ENCODE measurements around the gene KLHL24.
"Not testable (repeated sequence)": the region's sequence is repeated elsewhere in the genome, so short reads cannot be mapped to it uniquely, and the experiment has no call there.

The KLHL24 gene

DNA sequence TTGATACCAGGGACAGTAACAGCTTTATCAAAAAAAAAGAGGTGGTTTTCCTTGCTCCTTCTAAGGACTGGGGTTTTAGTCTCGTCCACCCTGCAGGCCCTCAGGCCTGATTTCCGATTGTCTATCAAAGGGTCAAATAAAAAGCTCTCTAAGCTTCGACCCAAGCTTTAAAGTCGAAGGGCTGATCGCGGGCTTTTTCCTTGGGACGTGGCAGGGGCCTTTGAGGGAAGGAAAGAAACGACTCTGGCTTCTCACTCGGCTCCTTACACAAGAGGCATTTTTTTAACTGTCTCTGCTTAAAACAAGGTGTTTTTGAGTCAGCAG lies 354 bp upstream of the KLHL24 start:
- no peak for DNase-seq

DNA sequence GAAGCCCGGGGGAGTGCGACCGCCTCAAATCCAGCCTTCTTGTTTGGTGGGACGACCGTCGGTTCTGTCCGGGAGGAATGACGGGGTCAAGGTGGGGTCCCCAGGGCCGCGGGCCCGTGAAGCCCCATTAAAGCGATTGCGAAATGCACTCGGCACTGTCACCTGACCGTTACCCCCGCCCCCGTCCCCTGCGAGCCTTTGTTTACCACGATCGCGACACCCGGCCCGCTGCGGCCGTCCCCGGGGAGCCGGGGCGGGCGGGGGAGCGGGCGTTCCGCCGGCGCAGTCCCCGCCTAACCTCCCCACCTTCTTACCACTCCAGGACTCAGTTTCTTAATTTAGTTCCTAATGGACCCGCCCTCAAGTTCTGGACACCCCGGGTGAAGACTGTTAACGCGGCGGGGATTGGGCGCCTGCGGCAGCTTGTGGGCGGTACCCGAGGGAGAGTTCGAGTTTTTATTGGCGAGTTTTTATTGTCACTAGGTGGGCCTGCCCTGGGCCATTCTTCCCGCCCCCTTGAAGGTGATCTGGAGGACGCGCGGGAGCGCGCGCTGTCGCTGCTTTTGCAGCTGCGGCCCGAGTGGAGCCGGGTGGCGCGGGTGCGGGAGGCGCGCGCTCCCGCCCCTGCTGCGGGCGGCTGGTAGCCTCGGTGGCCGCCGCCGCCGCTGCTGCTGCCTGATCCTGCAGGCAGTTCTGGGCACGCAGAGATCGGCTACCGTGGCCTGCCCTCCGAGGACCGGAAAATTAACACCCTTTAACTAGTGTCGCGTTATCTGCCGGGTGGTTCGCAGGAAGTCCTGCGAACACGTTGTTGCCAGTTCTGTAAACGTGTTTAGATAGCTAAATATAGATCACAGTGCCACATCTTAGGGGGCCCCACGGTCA lies 1.0 kb downstream of the KLHL24 start:
- DNase-seq: peak; percentile 99

DNA sequence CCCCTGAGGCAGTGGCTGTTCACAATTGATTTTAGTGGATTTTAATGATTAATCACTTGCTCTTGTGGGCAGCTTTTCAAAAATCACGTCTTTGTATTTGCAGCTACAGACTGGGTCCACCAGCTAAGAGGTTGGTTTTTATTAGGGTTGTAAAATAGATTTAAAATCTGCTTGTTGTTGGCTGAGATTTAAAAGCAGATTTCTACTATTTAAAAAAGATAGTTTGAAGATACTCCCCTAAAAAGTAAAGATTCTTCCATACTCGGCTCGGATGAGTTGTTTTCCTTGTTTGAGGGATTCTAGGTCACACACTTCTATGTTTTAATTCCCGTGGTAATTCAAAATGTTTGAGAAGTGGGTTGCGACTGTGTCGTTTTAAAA lies 1.7 kb downstream of the KLHL24 start:
- peak in 1 of 2 experiments; percentile 24 for DNase-seq

DNA sequence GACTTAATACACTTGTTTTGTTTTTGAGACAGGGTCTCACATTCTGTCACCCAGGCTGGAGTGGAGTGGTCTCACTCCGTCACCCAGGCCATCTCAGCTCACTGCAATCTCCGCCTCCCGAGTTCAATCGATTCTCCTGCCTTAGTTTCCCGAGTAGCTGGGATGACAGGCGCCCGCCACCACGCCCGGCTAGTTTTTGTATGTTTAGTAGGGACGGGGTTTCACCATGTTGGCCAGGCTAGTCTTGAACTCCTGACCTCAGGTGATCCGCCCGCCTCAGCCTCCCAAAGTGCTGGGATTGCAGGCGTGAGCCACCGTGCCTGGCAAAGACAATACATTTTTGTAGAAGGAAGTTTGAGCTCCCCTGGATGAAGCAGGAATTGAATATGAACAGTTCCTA lies 2.2 kb downstream of the KLHL24 start:
- DNase-seq: not testable (repeated sequence)

DNA sequence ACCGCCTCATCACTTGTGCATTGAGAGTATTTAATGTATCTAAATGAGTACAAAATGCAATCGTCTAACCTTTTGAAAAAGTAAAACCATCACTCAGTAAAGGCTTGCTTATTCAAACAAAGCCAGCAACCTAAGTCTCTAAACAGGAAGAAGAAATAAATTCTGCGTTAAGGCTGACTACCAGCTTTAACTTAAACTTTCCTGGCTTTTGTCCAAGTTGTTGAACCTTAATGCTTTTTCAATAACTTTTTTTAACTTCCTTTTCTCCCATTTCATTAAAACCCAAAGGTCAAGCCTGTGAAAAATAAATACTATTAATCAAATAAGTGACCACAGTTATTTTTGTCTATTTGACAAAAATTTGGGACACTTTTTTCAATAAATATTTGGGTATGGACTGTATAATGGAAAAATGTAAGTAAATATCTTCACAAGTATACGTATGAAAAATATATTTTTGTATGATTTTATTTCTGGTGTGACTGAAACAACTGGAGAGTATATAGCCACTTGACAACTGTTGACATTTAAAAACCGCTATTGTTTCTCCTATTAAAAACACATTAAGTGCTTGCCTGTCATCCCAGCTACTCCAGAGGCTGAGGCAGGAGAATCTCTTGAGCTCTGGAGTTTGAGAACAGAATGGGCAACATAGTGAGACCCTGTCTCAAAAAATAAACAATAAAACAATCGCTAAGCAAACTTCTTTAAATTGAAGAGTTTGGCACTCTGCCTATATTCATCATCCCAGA lies 2.9 kb downstream of the KLHL24 start:
- DNase-seq: no peak

DNA sequence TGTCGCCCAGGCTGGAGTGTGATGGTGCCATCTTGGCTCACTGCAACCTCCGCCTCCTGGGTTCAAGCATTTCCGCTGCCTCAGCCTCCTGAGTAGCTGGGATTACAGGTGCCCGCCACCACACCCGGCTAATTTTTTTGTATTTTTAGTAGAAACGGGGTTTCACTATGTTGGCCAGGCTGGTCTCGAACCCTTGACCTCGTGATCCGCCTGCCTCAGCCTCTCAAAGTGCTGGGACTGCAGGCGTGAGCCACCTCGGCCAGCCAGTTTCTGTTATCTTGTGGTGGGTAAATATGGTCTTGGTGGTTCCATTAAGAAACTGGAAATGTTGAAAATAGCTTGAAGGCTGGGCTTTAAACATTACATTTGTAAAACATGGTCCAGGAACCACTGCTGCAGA lies 5.2 kb downstream of the KLHL24 start:
- not testable (repeated sequence) for DNase-seq

DNA sequence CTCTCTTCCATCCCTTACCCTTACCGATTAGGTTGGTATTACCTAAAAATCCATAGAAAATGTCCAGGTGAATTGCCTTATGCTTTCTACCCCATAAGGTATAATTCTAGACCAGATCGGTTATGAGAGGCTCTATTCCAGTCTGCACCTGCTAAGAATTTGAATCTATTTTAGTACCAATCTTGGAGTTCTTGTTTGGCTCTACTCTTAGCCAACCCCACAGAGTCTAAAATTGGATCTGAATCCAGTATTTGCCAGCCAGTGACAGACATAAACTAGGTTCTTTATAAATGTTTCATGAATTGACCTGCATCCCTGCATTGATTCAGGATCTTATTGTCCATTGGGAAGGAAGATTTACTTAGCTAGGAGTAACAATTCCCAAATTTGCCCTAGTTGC lies 6.5 kb downstream of the KLHL24 start:
- no peak for DNase-seq

DNA sequence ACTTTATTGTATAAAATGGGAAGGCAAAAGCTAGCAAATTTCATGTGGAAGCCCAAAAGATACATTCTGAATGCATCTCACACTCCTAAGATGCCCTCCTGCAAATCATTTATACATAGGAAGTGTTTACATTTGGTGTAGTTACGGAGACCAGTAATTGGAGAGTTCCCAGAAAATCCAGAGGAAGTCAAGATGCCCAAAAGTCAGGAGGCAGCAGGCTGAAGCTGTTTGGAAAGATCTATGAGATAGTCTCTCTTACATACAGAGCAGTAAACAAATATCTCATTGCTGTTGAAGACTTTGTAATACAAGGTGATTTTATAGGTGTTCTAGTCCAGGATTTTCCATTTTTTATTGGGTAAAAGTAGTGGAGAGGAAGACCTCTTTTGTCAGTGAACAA lies 8.8 kb downstream of the KLHL24 start:
- DNase-seq: no peak

DNA sequence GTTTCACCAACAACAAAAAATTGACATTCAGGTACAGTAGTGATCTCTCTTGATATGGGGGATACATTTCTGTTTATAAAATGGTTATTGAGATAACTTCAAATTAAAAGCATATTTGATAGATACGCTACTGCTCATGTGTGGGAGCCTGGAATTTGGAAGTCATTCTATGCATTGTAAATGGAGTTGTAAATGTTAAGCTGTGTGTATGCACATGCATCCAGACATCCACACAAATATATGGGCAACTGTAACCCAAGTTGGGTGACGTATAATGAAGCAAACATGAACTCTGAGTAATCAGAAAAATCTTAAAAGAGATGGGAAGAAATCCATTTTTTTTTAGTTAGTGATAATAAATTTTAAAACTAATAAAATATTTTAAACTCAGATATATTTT lies 9.8 kb downstream of the KLHL24 start:
- DNase-seq: no peak

DNA sequence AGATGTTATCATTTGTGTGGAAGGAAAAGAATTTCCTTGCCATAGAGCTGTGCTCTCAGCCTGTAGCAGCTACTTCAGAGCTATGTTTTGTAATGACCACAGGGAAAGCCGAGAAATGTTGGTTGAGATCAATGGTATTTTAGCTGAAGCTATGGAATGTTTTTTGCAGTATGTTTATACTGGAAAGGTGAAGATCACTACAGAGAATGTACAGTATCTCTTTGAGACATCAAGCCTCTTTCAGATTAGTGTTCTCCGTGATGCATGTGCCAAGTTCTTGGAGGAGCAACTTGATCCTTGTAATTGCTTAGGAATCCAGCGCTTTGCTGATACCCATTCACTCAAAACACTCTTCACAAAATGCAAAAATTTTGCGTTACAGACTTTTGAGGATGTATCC lies 15.1 kb downstream of the KLHL24 start:
- no peak for DNase-seq

DNA sequence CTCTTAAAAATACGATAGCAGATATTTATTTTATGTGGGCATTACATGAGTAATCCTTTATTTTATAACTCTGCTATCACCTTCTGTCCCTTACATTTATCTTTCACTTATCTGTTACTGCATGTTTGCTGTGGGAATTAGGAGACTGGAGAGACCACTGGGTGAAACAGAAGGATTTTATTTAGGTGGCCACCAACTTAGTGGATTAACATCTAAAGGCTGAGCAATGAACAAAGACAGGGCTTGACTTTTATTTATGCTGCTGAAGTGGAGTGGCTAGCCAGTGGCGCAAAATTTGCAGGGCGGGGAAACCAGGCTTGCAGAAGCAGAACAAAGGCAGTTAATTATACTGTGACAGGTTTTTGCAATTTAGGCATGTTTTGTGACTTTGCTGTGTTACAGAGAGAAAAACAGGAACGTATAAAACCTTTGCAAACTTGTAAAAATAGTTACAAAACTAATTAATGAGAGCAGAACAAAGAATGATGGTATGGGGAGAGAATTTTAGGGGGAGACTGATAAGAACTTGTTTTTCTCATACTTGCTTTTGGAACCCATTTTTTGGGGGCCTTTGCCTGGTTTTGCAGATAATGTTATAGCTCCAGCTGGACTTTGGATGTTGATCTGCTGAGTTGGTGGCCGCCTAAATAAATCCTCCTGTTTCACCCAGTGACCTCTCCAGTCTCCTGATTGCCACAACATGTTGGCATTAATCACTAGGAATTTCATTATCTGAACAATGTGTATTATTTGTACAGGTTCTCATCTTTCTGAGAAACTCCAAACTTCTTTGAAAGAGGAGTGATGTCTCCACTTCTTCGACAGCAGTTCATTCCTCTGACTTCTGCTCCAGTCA lies 18.0 kb downstream of the KLHL24 start:
- DNase-seq: no peak

DNA sequence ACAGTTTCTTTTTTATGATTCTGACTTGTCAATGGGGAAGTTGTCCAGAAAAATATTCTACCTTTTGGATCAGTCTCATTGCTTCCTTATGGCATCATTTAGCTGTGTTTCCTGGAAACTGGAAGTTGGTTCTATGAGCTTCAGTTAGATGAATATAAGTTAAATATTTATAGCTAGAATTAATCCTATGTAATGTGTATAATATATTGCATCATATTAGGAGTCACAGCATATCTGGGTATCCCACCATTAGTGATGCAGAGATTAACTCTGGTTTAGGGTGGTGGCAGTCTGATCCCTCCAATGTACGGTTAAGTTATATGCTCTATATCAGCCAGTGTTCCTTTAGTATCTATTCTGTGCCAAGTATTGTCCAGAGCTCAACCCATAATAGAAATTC lies 19.3 kb downstream of the KLHL24 start:
- no peak for DNase-seq

DNA sequence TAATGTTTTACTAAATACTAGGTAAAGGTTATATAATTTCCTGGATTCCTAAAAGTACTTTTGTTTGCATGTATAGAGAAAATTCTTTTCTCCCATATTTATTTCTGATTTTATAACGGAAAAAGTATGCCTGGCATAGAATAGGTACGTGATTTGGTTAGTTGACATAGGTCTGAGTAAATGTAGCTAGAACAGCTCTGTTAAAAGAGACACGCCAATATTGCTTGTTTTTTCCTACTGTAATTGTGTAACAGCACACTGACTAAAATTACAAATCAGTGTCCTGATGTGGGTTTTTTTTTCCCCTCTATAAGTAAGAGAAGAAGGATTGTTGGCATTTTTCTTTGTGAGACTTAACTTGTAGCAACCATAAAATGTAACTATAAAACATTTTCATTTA lies 26.7 kb downstream of the KLHL24 start:
- DNase-seq: no peak

DNA sequence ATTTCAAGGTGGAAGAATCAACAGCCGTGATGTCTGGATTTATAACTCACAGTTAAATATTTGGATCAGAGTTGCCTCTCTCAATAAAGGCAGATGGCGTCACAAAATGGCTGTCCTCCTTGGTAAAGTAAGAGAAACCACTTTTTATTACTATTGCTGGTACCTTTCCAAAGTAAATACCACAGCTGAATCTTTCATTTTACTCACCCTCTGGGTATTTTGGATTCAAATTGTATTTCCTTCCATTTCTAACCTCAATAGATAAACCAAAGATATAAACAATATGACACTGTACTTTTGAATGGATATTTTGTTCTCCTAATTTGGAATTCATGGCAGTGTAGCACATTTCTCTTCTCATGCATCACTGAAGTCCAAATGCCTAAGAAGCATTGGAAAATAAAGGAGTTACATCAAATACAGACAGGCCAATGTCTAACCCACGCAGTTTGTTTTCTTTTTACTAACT lies 29.5 kb downstream of the KLHL24 start:
- no peak for DNase-seq

DNA sequence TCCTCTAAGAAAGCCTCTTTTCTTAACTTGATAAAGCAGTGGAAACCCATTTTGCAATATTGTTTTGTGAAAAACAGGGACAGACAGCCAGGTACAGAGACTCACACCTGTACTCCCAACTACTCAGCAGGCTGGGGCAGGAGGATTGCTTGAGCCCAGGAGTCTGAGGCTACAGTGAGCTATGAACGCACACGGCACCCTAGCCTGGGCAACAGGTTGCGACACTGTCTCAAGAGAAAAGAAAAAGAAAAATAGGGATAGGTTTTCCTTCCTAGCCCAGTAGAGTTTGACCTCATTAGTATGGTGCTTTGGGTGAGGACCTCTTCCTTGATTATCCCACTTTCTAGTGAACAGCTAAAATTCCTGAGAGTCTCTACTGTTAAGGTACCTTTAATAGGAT lies 44.6 kb downstream of the KLHL24 start:
- no peak for DNase-seq

DNA sequence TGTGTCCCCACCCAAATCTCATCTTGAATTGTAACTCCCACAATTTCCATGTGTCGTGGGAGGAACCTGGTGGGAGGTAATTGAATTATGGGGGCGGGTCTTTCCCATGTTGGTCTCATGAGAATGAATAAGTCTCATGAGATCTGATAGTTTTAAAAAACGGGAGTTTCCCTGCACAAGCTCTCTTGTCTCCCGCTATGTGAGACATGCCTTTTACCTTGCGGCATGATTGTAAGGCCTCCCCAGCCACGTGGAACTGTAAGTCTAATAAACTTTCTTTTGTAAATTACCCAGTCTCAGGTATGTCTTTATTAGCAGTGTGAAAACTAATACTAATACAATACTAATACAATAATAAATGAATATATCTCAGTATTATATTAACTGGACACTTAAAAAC lies 52.3 kb downstream of the KLHL24 start:
- no peak for DNase-seq

DNA sequence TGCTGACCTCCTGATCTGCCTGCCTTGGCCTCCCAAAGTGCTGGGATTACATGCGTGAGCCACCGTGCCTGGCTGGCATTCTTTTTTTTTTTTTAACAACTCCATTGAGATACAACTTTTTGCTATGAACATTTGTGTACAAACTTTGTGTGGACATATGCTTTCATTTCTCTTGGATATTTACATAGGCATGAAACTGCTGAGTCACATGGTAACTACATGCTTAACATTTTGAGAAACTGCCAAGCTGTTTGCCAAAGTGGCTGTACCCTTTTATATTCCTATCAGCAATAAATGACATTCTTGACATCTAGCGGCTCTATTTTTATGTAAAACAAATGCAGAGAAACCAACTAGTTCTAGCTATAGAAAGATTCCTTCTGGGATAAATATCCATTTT lies 53.5 kb downstream of the KLHL24 start:
- no peak for DNase-seq

DNA sequence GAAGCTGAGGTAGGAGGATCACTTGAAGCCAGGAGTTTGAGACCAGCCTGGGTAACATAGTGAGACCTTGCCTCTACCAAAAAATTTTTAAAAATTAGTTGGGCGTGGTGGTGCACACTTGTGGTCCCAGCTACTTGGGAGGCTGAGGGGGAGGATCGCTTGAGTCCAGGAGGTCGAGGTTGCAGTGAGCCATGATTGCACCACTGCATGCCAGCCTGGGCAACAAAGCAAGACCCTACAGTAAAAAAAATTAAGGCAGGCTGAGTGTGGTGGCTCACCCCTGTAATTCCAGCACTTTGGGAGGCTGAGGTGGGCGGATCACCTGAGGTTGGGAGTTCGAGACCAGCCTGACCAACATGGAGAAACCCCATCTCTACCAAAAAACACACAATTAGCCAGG lies 54.2 kb downstream of the KLHL24 start:
- DNase-seq: not testable (repeated sequence)

DNA sequence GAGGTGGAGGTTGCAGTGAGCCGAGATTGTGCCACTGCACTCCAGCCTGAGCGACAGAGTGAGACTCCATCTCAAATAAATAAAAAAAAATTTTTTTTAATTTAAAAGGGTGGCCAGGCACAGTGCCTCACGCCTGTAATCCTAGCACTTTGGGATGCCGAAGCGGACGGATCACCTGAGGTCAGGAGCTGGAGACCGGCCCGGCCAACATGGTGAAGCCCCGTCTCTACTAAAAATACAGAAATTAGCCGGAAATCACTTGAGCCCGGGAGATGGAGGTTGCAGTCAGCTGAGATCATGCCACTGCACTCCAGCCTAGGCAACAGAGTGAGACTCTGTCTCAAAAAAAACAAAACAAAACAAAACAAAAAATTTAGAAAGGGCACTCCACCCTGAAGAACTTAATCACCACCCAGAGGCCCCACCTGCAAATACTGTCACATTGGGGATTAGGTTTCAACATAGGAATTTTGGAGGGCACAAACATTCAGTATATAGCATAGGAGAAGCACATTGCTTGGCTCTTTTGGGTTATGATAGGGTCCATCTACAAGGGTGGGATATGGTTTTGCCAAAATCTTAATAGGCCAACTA lies 55.1 kb downstream of the KLHL24 start:
- DNase-seq: no peak

DNA sequence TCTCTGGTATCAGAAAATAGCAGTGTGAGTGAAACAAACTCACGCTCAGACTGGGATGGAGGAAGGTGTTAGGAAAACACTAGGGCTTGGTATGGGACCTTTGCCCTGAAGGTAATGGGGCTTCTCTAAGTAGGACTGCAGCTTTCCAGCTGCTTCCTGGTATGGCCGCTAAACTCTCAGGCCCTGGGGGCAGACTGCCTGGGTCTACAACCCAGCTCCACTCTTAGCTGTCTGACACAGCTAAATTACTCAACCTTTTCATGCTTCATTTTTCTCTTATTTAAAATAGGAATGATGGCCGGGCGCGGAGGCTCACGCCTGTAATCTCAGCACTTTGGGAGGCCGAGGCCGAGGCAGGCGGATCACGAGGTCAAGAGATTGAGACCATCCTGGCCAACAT lies 57.0 kb downstream of the KLHL24 start:
- DNase-seq: no peak

DNA sequence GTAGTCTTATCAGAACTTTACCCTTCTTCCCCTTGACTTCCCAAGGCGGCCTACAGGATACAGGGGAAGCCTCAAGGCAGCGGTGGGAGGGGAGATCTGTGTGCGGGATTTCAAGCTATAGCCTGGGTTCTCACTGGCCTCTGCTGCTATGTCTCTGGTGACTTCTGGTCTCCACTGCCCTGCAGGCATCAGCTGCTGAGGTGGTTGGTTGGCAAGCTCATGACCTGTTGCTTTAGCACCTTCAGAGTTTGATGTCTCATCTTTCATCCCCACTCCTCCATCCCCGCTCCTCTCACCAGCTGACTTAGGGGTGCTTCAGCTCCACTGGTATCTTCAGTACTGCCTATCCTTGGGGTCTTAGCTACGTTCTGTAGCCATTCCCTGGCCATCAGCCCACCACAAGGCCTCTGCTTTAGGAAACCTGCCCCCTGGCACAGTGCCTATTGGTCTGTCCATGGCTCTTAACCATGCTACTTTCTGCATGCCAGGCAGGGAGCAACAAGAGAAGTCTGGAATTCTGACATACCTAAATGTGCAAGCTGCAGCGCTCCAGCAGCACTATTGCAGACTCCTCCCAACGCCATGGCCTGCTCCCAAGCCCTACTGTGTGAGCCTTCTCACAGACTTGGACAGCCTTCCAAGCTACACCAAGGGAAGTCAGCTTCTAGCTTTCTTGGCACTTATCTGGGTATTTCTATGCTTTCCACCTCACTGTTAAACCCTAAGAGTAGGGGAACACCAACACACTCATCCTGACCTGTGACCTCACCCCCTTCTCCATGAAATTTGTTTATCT lies 60.3 kb downstream of the KLHL24 start:
- DNase-seq: no peak

DNA sequence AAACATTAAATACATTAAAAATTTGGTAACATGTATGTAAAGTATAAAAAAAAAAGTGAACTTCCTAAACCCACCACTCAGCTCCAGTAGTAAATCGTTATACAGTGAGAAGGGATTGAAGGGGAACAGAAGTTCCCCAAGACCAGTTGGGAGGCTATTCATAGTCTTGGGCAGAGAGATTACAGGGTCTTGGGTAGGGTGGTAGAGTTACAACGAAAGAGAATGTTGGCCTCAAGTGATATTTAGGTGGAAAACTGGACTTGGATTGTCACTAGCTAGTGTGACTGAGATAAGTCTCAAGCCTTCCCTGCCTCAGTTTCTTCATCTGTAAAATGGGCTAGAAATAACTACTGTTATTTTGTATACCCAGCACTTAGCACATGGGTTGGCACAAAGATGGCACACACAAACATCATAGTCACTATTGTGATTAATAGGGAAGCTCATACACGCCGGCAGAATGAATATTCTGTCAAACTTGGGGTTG lies 61.7 kb downstream of the KLHL24 start:
- no peak for DNase-seq

Measured in NCI-H524 (cell line).